PC-9 (cell line): ENCODE data around the gene NLK.

ENCODE experiments used
- CTCF ChIP-seq: fragments of 200-600 bp; sonication (generic); conservative IDR thresholded peaks from 2 replicates; pipeline ENCODE4 v1.6.1; 2017; ENCODE audit warnings: mixed run types, antibody characterized with exemption, mild to moderate bottlenecking, moderate library complexity
- EZH2 ChIP-seq: fragments of 200-600 bp; sonication (generic); IDR thresholded peaks from 2 replicates; pipeline ENCODE4 v1.8.0; 2017; ENCODE audit warnings: antibody characterized with exemption, low read depth

GRCh38 chr17:28128779-28129178 lies 86.3 kb downstream of the NLK start:
- TF ChIP-seq CTCF (no peak), EZH2 (no peak)
